ENCODE measurements around the gene CALHM1.

- TF ChIP-seq POLR2AphosphoS5 (IDR thresholded peaks at IDR 0.05) (no peak), CTCF (IDR thresholded peaks at IDR 0.05 in 8 of 11, conservative IDR thresholded peaks at IDR 0.05 in 3 of 11) (no peak), POLR2A (IDR thresholded peaks at IDR 0.05) (no peak)
Observed at GRCh38 chr10:103497161-103497915, 38.6 kb upstream of the CALHM1 start.

All from spleen (tissue), 7 donors.